Skin epidermis (tissue), 12 donors: ENCODE data around the gene JPH3.

Source experiments
- H3K27ac ChIP-seq, 21 experiments: fragments of 200-600 bp; sonication (generic) in 11 of 21; one replicate each; pipeline ENCODE4 v1.5.0; 2020; ENCODE audit warnings: mild to moderate bottlenecking in 3 of 21, inconsistent platforms in 2 of 21, moderate library complexity in 2 of 21
- H3K4me3 ChIP-seq, 7 experiments: fragments of 200-600 bp; sonication (generic) in 2 of 7; one replicate each; pipeline ENCODE4 v1.5.0; 2020; ENCODE audit warnings: inconsistent platforms in 2 of 7, mild to moderate bottlenecking in 2 of 7, moderate library complexity in 1 of 7

Gene JPH3

GRCh38 chr16:87645802-87646201 lies 43.5 kb downstream of the JPH3 start:
- H3K4me3 ChIP-seq, result no peak overlapping the region
- H3K27ac ChIP-seq, result no peak overlapping the region

- H3K4me3 ChIP-seq, result no peak overlapping the region
These were observed 45.3 kb downstream of the JPH3 start for GRCh38 chr16:87647431-87648185.

GRCh38 chr16:87648236-87648635 lies 45.9 kb downstream of the JPH3 start:
- H3K4me3 ChIP-seq, result no peak overlapping the region
- H3K27ac ChIP-seq, result no peak overlapping the region

More at GRCh38 chr16:87647431-87648185, 45.3 kb downstream of the JPH3 start:
- no peak overlapping the region for H3K27ac ChIP-seq

- H3K4me3 ChIP-seq, result no peak overlapping the region
- H3K27ac ChIP-seq, result no peak overlapping the region
These were observed 46.6 kb downstream of the JPH3 start for GRCh38 chr16:87648698-87649487.

GRCh38 chr16:87652386-87652785 lies 50.1 kb downstream of the JPH3 start:
- Histone ChIP-seq H3K4me3 (no peak overlapping the region), H3K27ac (no peak overlapping the region)

GRCh38 chr16:87652799-87653198 lies 50.5 kb downstream of the JPH3 start:
- Histone ChIP-seq H3K27ac (no peak overlapping the region), H3K4me3 (no peak overlapping the region)

GRCh38 chr16:87653234-87653633 lies 50.9 kb downstream of the JPH3 start:
- H3K4me3 ChIP-seq, result no peak overlapping the region
- H3K27ac ChIP-seq, result no peak overlapping the region

- no peak overlapping the region for H3K27ac ChIP-seq
- no peak overlapping the region for H3K4me3 ChIP-seq
These were observed 52.5 kb downstream of the JPH3 start for GRCh38 chr16:87654826-87655225.

GRCh38 chr16:87656328-87656727 lies 54.0 kb downstream of the JPH3 start:
- Histone ChIP-seq H3K27ac (no peak overlapping the region), H3K4me3 (no peak overlapping the region)

GRCh38 chr16:87657621-87658192 lies 55.4 kb downstream of the JPH3 start:
- H3K27ac ChIP-seq, result no peak overlapping the region
- H3K4me3 ChIP-seq, result no peak overlapping the region

- no peak overlapping the region for H3K27ac ChIP-seq
These were observed 56.4 kb downstream of the JPH3 start for GRCh38 chr16:87658564-87659225.

GRCh38 chr16:87661561-87661960 lies 59.3 kb downstream of the JPH3 start:
- no peak overlapping the region for H3K27ac ChIP-seq

More at GRCh38 chr16:87658564-87659225, 56.4 kb downstream of the JPH3 start:
- no peak overlapping the region for H3K4me3 ChIP-seq

GRCh38 chr16:87662254-87663204 lies 60.2 kb downstream of the JPH3 start:
- H3K4me3 ChIP-seq, result no peak overlapping the region

More at GRCh38 chr16:87661561-87661960, 59.3 kb downstream of the JPH3 start:
- no peak overlapping the region for H3K4me3 ChIP-seq

GRCh38 chr16:87664792-87665191 lies 62.5 kb downstream of the JPH3 start:
- H3K4me3 ChIP-seq, result no peak overlapping the region
- H3K27ac ChIP-seq, result no peak overlapping the region

More at GRCh38 chr16:87662254-87663204, 60.2 kb downstream of the JPH3 start:
- no peak overlapping the region for H3K27ac ChIP-seq

GRCh38 chr16:87665193-87665592 lies 62.9 kb downstream of the JPH3 start:
- no peak overlapping the region for H3K27ac ChIP-seq
- no peak overlapping the region for H3K4me3 ChIP-seq

- Histone ChIP-seq H3K27ac (no peak overlapping the region), H3K4me3 (no peak overlapping the region)
These were observed 64.6 kb downstream of the JPH3 start for GRCh38 chr16:87666919-87667318.

- H3K27ac ChIP-seq, result no peak overlapping the region
- H3K4me3 ChIP-seq, result no peak overlapping the region
These were observed 65.1 kb downstream of the JPH3 start for GRCh38 chr16:87667443-87667842.

- no peak overlapping the region for H3K27ac ChIP-seq
- H3K4me3 ChIP-seq, result no peak overlapping the region
These were observed 65.6 kb downstream of the JPH3 start for GRCh38 chr16:87667946-87668345.

- no peak overlapping the region for H3K27ac ChIP-seq
These were observed 67.4 kb downstream of the JPH3 start for GRCh38 chr16:87669672-87670071.

More at GRCh38 chr16:87669672-87670071, 67.4 kb downstream of the JPH3 start:
- H3K4me3 ChIP-seq, result no peak overlapping the region
